K562 (cell line): ENCODE data around the gene TNFAIP1. TPM values are rescaled to one million over a fixed set of nuclear protein-coding genes. Genes with fewer than 3 reads are reported as not detected.

Experiments
- ATAC-seq: fragments of 200-7000 bp; cut with Tn5 transposase; 3 replicates; pipeline ENCODE4 v1.9.1; 2020; ENCODE audit warnings: moderate library complexity
- BruUV-seq: library from RNA; stranded (reverse); fragments of 400-500 nt; replicated peaks from 2 replicates; lab custom pipeline; 2021; lab: Mats Ljungman, UMichigan
- CTCF ChIA-PET: fragments of 300-600 bp; formaldehyde crosslinking; extraction: SDS; loops from one replicate; lab custom pipeline; 2021; ENCODE audit warnings: low intra/inter-chr PET ratio; lab: Yijun Ruan, JAX
- POLR2A ChIA-PET: fragments of 300-600, 350-650 bp; sonication (Branson Sonifier 250); formaldehyde crosslinking; extraction: SDS; loops from one replicate; lab custom pipeline; 2021; ENCODE audit warnings: antibody characterized with exemption, inconsistent platforms; lab: Yijun Ruan, JAX
- DNase-seq, 4 experiments: peaks; one replicate each; pipeline versions ENCODE4 v3.0.0 to v3.0.0-alpha.2; 2011 to 2018; ENCODE audit warnings: low spot score in 3 of 4, mixed read lengths in 3 of 4; ENCODE audit errors: extremely low read depth in 1 of 4
- FAIRE-seq: peaks from 2 replicates; lab custom pipeline; 2011; peaks lifted over from hg19 to GRCh38; lab: Jason Lieb, UNC
- H2AFZ ChIP-seq: 2 replicates; pipeline ENCODE4 v1.6.0; 2011; ENCODE audit warnings: low read depth, low read length, control low read depth, inconsistent platforms
- H3K27ac ChIP-seq: fragments of 200-600 bp; 3 replicates; pipeline ENCODE4 v1.8.0; 2011; ENCODE audit warnings: low read depth, mild to moderate bottlenecking, control low read depth, inconsistent platforms, low read length, moderate library complexity, mixed read lengths; ENCODE audit errors: extremely low read depth
- H3K27me3 ChIP-seq, 2 experiments: fragments of 300-600 bp in 1 of 2; 2 replicates in 1 of 2; 3 replicates in 1 of 2; pipeline versions ENCODE4 v1.6.0 to v1.8.0; 2011; ENCODE audit warnings: inconsistent platforms in 2 of 2, low read length in 2 of 2, mild to moderate bottlenecking in 1 of 2, mixed read lengths in 1 of 2, moderate library complexity in 1 of 2; ENCODE audit not compliant: control insufficient read depth in 2 of 2, insufficient read depth in 2 of 2
- H3K36me3 ChIP-seq: fragments of 300-600 bp; 3 replicates; pipeline ENCODE4 v1.8.0; 2011; ENCODE audit warnings: mild to moderate bottlenecking, low read length, inconsistent platforms; ENCODE audit not compliant: control insufficient read depth, insufficient read depth
- H3K4me1 ChIP-seq, 2 experiments: fragments of 200-600 bp in 1 of 2; replicated peaks in 1 of 2; 2 replicates in 1 of 2; 3 replicates in 1 of 2; pipeline versions ENCODE4 v1.5.1 to v1.8.0; 2011; ENCODE audit warnings: inconsistent platforms in 2 of 2, low read length in 2 of 2, mild to moderate bottlenecking in 1 of 2, mixed read lengths in 1 of 2, moderate library complexity in 1 of 2; ENCODE audit not compliant: control insufficient read depth in 2 of 2, insufficient read depth in 2 of 2
- H3K4me2 ChIP-seq: 2 replicates; pipeline ENCODE4 v1.6.1; 2011; ENCODE audit warnings: low read length, control low read depth, inconsistent platforms, mixed read lengths; ENCODE audit not compliant: insufficient read depth
- H3K4me3 ChIP-seq: fragments of 200-600 bp; sonication (generic), shearing (Covaris generic); 2 replicates; pipeline ENCODE4 v1.5.1; 2016; ENCODE audit warnings: control low read depth, inconsistent platforms
- H3K79me2 ChIP-seq: fragments of 200-600 bp; 3 replicates; pipeline ENCODE4 v1.8.0; 2011; ENCODE audit warnings: low read length, inconsistent platforms; ENCODE audit not compliant: control insufficient read depth, insufficient read depth
- H3K9ac ChIP-seq, 2 experiments: 2 replicates each; pipeline versions ENCODE4 v1.6.0 to v1.6.1; 2011; ENCODE audit warnings: low read depth in 2 of 2, low read length in 2 of 2, control low read depth in 1 of 2, inconsistent platforms in 1 of 2, mild to moderate bottlenecking in 1 of 2, mixed read lengths in 1 of 2; ENCODE audit not compliant: insufficient read depth in 1 of 2
- H3K9me1 ChIP-seq: one replicate; pipeline ENCODE4 v1.6.0; 2011; ENCODE audit warnings: inconsistent platforms, mild to moderate bottlenecking, low read length, moderate library complexity; ENCODE audit not compliant: control insufficient read depth, insufficient read depth
- H3K9me3 ChIP-seq: replicated peaks from 2 replicates; pipeline ENCODE4 v1.5.1; 2011; ENCODE audit warnings: low read depth, low read length, inconsistent platforms; ENCODE audit not compliant: control insufficient read depth, insufficient read depth
- H4K20me1 ChIP-seq: replicated peaks from 2 replicates; pipeline ENCODE4 v1.6.1; 2011; ENCODE audit warnings: low read length, inconsistent platforms, mixed read lengths; ENCODE audit not compliant: control insufficient read depth, insufficient read depth
- CBX3 ChIP-seq, 2 experiments: IDR thresholded peaks; 1 replicate in 1 of 2; 2 replicates in 1 of 2; pipeline ENCODE4 v1.6.1; 2012; ENCODE audit warnings: inconsistent platforms in 2 of 2, low read length in 2 of 2, borderline replicate concordance in 1 of 2, control low read depth in 1 of 2
- IRF9 ChIP-seq: fragments of 450-650 bp; IDR thresholded peaks from 2 replicates; pipeline ENCODE4 v1.6.1; 2016; ENCODE audit warnings: missing biosample characterization, missing genetic modification characterization
- KDM4B ChIP-seq, 2 experiments: fragments of 450-650 bp in 1 of 2; sonication (generic) in 1 of 2; IDR thresholded peaks; 2 replicates each; pipeline ENCODE4 v1.6.1; 2016 to 2017; ENCODE audit warnings: borderline replicate concordance in 2 of 2, antibody characterized with exemption in 1 of 2, low read depth in 1 of 2, mild to moderate bottlenecking in 1 of 2
- NRF1 ChIP-seq, 2 experiments: fragments of 450-650 bp; IDR thresholded peaks in 1 of 2; conservative IDR thresholded peaks in 1 of 2; 2 replicates each; pipeline ENCODE4 v1.6.1; 2014; ENCODE audit warnings: mild to moderate bottlenecking in 2 of 2
- RBM15 ChIP-seq: fragments of 200-400 bp; formaldehyde crosslinking; IDR thresholded peaks from 2 replicates; pipeline ENCODE4 v1.6.1; 2018; ENCODE audit warnings: mild to moderate bottlenecking, low read length, moderate library complexity; ENCODE audit not compliant: insufficient read depth
- RBM34 ChIP-seq: fragments of 200-400 bp; formaldehyde crosslinking; IDR thresholded peaks from 2 replicates; pipeline ENCODE4 v1.6.1; 2018; ENCODE audit warnings: low read length, borderline replicate concordance; ENCODE audit not compliant: insufficient read depth
- RUNX1 ChIP-seq: sonication (generic); IDR thresholded peaks from 2 replicates; pipeline ENCODE4 v1.6.1; 2016; ENCODE audit warnings: antibody characterized with exemption, low read depth
- SIRT6 ChIP-seq: IDR thresholded peaks from one replicate; pipeline ENCODE4 v1.6.1; 2012; ENCODE audit warnings: low read depth, mild to moderate bottlenecking, control low read depth, inconsistent platforms, low read length, moderate library complexity
- TARDBP ChIP-seq: fragments of 450-650 bp; IDR thresholded peaks from 2 replicates; pipeline ENCODE4 v1.6.1; 2016
- ZBTB26 ChIP-seq: fragments of 450-650 bp; formaldehyde crosslinking; IDR thresholded peaks from 2 replicates; pipeline ENCODE4 v1.4.0; 2022; ENCODE audit warnings: missing genetic modification characterization
- ZNF134 ChIP-seq: fragments of 250-450 bp; sonication (Bioruptor Pico); conservative IDR thresholded peaks from 2 replicates; pipeline ENCODE4 v1.4.0; 2020
- ZNF224 ChIP-seq: sonication (generic); formaldehyde crosslinking; IDR thresholded peaks from 2 replicates; pipeline ENCODE4 v1.8.0; 2022; ENCODE audit warnings: mild to moderate bottlenecking, missing genetic modification reagents
- ZNF23 ChIP-seq: fragments of 250-450 bp; sonication (Bioruptor Pico); IDR thresholded peaks from 2 replicates; pipeline ENCODE4 v1.4.0; 2020; ENCODE audit warnings: mild to moderate bottlenecking
- WGBS: fragments of 100-300 bp; shearing (Covaris generic); methylation state at CpG from one replicate; pipeline ENCODE4 v1.1.6; 2016; ENCODE audit warnings: low coverage, mixed read lengths; ENCODE audit not compliant: insufficient coverage; ENCODE audit errors: missing lambda C conversion rate; 5-methylcytosine and 5-hydroxymethylcytosine counted together
- in situ Hi-C: fragments of 300-500 bp; cut with MboI; formaldehyde crosslinking; loops from 4 replicates; pipeline ENCODE4 v1.15.0; 2018; ENCODE audit warnings: inconsistent platforms, mixed read lengths
- intact Hi-C: fragments of 100-400 bp; cut with micrococcal nuclease; formaldehyde crosslinking; loops from 2 replicates; pipeline ENCODE4 v1.14.2; 2022
- polyA plus RNA-seq, 8 experiments: library from polyadenylated mRNA; depleted of rRNA in 4 of 8; stranded (reverse) in 5 of 8; unstranded in 3 of 8; fragments of >200 nt; fragmentation: Nextera tagmentation in 2 of 8; fragmentation: Illumina TruSeq in 1 of 8; extraction: Ambion mirVana in 2 of 8; extraction: Trizol in 1 of 8; gene quantifications; 2 replicates each; pipeline versions ENCODE4 v1.2.1 to v1.2.3, GENCODE V29; 2011 to 2014; ENCODE audit warnings: inconsistent platforms in 1 of 8, missing spikeins in 1 of 8
- total RNA-seq, 7 experiments: library from RNA; depleted of rRNA in 6 of 7; stranded (reverse); fragments of >200 nt in 6 of 7; fragmentation: Illumina TruSeq in 2 of 7; extraction: Trizol in 2 of 7; gene quantifications; 2 replicates each; pipeline versions ENCODE4 v1.2.1 to v1.2.3, GENCODE V29; 2011 to 2021; ENCODE audit warnings: low replicate concordance in 1 of 7

TNFAIP1 gene
- total and polyA plus RNA-seq, 9 of the 15 experiments (the other 6 are each of a cell fraction or from before 2014, with no cell fraction given), result 2.1 to 20.1 (median 8.2) TPM

GRCh38 chr17:28384281-28385036 lies 48.9 kb downstream of the TNFAIP1 start:
- Histone ChIP-seq H3K79me2 (no peaks in the 10 kb centered on the region), H3K9me1 (no peaks in the 10 kb centered on the region), H2AFZ (peak overlapping the region; percentile 76), H3K9ac (peak overlapping the region in 1 of 2 experiments; percentile 88; a peak in 3 of 4 replicates), H3K27ac (no peak overlapping the region; the same call in 2 of the 3 replicates), H3K36me3 (no peaks in the 10 kb centered on the region), H3K27me3 (peaks cover 11 to 44% of the 10 kb centered on the region in 2 experiments; a peak in 3 of 5 replicates), H3K4me1 (peaks cover 3 to 21% of the 10 kb centered on the region in 2 experiments; a peak in 4 of 5 replicates), H3K4me2 (peak overlapping the region; percentile 66), H3K9me3 (no peaks in the 10 kb centered on the region), H4K20me1 (no peaks in the 10 kb centered on the region), H3K4me3 (peak overlapping the region; percentile 27)
- intact Hi-C loops, result loop anchor here (5.0 kb wide), 1 partner anchor 33 kb away; no protein-coding TSS in a partner anchor
- no TSS peak for BruUV-seq
- DNase-seq (peak in 2 of 4 experiments; percentile 35 to 42), FAIRE-seq (no peak), ATAC-seq (peak; percentile 80)
- WGBS, result 21% methylated on average over 54 of the region's 56 CpGs
- ChIA-PET CTCF (no interaction called here), POLR2A (interaction anchor here (0.8 to 1.8 kb wide), 5 partner anchors 9 to 28 kb away, joined by 3 to 5 read pairs (median 3); no protein-coding TSS in a partner anchor)
- in situ Hi-C loops, result no loop called here
- TF ChIP-seq ZNF23 (CRISPR knock-in tag) (no peak), TARDBP (no peak), RUNX1 (no peak), RBM15 (no peak), CBX3 (IDR thresholded peaks at IDR 0.05; ENCODE audit: borderline replicate concordance in 1 of 2, low read length in 2 of 2) (no peak), ZNF134 (CRISPR knock-in tag) (no peak), SIRT6 (no peak), KDM4B (IDR thresholded peaks at IDR 0.05; ENCODE audit: borderline replicate concordance in 2 of 2, low read depth in 1 of 2) (no peak), RBM34 (no peak), NRF1 (conservative IDR thresholded peaks at IDR 0.05 in 1 of 2, IDR thresholded peaks at IDR 0.05 in 1 of 2) (peak in 1 of 2 experiments; percentile 24; a peak in 1 of 4 replicates), ZNF224 (CRISPR knock-in tag) (no peak), IRF9 (tag) (no peak), ZBTB26 (no peak)
